ENCODE results near the gene AK5. TPM values are rescaled to one million over a fixed set of nuclear protein-coding genes. Genes with fewer than 3 reads are reported as not detected.

The AK5 gene
- total and polyA plus RNA-seq, 2 of the 4 experiments (the other 2 are of a cell fraction) = 22.5 to 25.8 TPM

GRCh38 chr1:77290576-77290975 lies 8.8 kb downstream of the AK5 start:
- CTCF ChIA-PET = no interaction called here
- no peak for TF ChIP-seq MAZ (IDR thresholded peaks at IDR 0.05; ENCODE audit: borderline replicate concordance, low read depth, low read length)
- TF ChIP-seq FOS (IDR thresholded peaks at IDR 0.05; ENCODE audit: low read depth, low read length) = no peak
- no peak for TF ChIP-seq POLR2A (IDR thresholded peaks at IDR 0.05; ENCODE audit: low read depth, low read length)
- TF ChIP-seq NFE2L2 (IDR thresholded peaks at IDR 0.05; ENCODE audit: low read depth, low read length) = no peak
- TF ChIP-seq SMC3 (IDR thresholded peaks at IDR 0.05; ENCODE audit: low read depth, low read length) = no peak
- TF ChIP-seq MXI1 (IDR thresholded peaks at IDR 0.05; ENCODE audit: borderline replicate concordance, low read depth, low read length) = no peak
- no peak for TF ChIP-seq RAD21 (IDR thresholded peaks at IDR 0.05; ENCODE audit: low read length)
- no peak for TF ChIP-seq CEBPB (IDR thresholded peaks at IDR 0.05; ENCODE audit: low read depth, low read length)
- TF ChIP-seq RCOR1 (IDR thresholded peaks at IDR 0.05; ENCODE audit: insufficient replicate concordance, low read length) = no peak
- TF ChIP-seq CTCF (conservative IDR thresholded peaks at IDR 0.05; ENCODE audit: low read depth, low read length) = no peak
- no peak for TF ChIP-seq USF2 (IDR thresholded peaks at IDR 0.05; ENCODE audit: low read depth, low read length)
- no peak for TF ChIP-seq BHLHE40 (IDR thresholded peaks at IDR 0.05; ENCODE audit: low read depth, low read length)
- no peak for TF ChIP-seq RFX5 (IDR thresholded peaks at IDR 0.05; ENCODE audit: low read depth, low read length)
- no peak for TF ChIP-seq ELK1 (IDR thresholded peaks at IDR 0.05; ENCODE audit: borderline replicate concordance, low read depth, low read length)
- no peak for TF ChIP-seq CHD1 (IDR thresholded peaks at IDR 0.05; ENCODE audit: low read depth, low read length)
- no peak for TF ChIP-seq MAFK (IDR thresholded peaks at IDR 0.05; ENCODE audit: low read depth, low read length)
- no peaks in the 10 kb centered on the region for H3K4me1 ChIP-seq (ENCODE audit: control insufficient read depth, insufficient read depth, low read length)
- peaks cover 2% of the 10 kb centered on the region for H3K36me3 ChIP-seq (ENCODE audit: control insufficient read depth, insufficient read depth, low read length)
- intact Hi-C loops (cut with micrococcal nuclease) = no loop called here
- H3K27me3 ChIP-seq (ENCODE audit: control insufficient read depth, insufficient read depth, low read length) = no peaks in the 10 kb centered on the region
- no TSS peak for BruUV-seq (replicated peaks)
- no peak overlapping the region for H3K23ac ChIP-seq (ENCODE audit: low read depth, low read length)
- H3K18ac ChIP-seq (ENCODE audit: low read depth, low read length) = peak overlapping the region; percentile 39; the same call in 1 of the 2 replicates
- DNase-seq (no peak), ATAC-seq (ENCODE audit: low read depth) (no peak)
- in situ Hi-C loops (cut with MboI; ENCODE audit: low sequenced_read_pairs) = no loop called here
- no peaks in the 10 kb centered on the region for H3K9me3 ChIP-seq (ENCODE audit: control insufficient read depth, insufficient read depth, low read length)
- no peak overlapping the region for H4K5ac ChIP-seq (ENCODE audit: low read depth, low read length)
- no peak overlapping the region for H3K14ac ChIP-seq (replicated peaks; ENCODE audit: low read depth, low read length)
- dilution Hi-C loops (cut with HindIII; ENCODE audit: low sequenced_read_pairs, unreplicated experiment) = no loop called here
- no peaks in the 10 kb centered on the region for H4K20me1 ChIP-seq (ENCODE audit: insufficient read depth, low read length)
- no peak overlapping the region for H4K8ac ChIP-seq (ENCODE audit: low read depth in 2 of 2, low read length in 2 of 2)
- no peak overlapping the region for H3K4me3 ChIP-seq (ENCODE audit: insufficient read depth, low read depth, low read length)
- no peak overlapping the region for H2BK15ac ChIP-seq (ENCODE audit: low read depth, low read length)
- no peak overlapping the region for H4K91ac ChIP-seq (ENCODE audit: insufficient read depth, low read depth, low read length)
- H2AFZ ChIP-seq (replicated peaks; ENCODE audit: low read length, poor library complexity) = no peak overlapping the region
- H3K9ac ChIP-seq (ENCODE audit: low read depth, low read length) = no peak overlapping the region
- H3K4me2 ChIP-seq (ENCODE audit: low read depth, low read length) = no peak overlapping the region
- H2AK5ac ChIP-seq (ENCODE audit: low read depth, low read length) = no peak overlapping the region
- no peak overlapping the region; the same call in 1 of the 2 replicates for H3K4ac ChIP-seq (ENCODE audit: low read depth, low read length)
- H3K56ac ChIP-seq (ENCODE audit: extremely low read depth, insufficient read depth, low read length) = no peak overlapping the region
- H3K27ac ChIP-seq (ENCODE audit: insufficient read depth, low read length) = no peak overlapping the region
- H3K79me1 ChIP-seq (ENCODE audit: low read depth in 1 of 2, low read length in 2 of 2) = peaks cover 6 to 18% of the 10 kb centered on the region in 2 experiments; a peak in 2 of 4 replicates
- no peak overlapping the region for H2BK20ac ChIP-seq (ENCODE audit: low read depth, low read length)
- no peak overlapping the region for H2BK5ac ChIP-seq (ENCODE audit: low read depth, low read length, poor library complexity, severe bottlenecking)
- POLR2A ChIA-PET (ENCODE audit: unreplicated experiment) = no interaction called here
- H3K9me1 ChIP-seq (ENCODE audit: insufficient read depth, low read length) = peaks cover 2% of the 10 kb centered on the region; the same call in 1 of the 2 replicates
- no peak overlapping the region for H2BK120ac ChIP-seq (ENCODE audit: low read depth, low read length)
- no peak overlapping the region for H2AK9ac ChIP-seq (replicated peaks; ENCODE audit: low read depth, low read length, poor library complexity)
